Measurements from ENCODE around the gene FAM221B. TPM values are rescaled to one million over a fixed set of nuclear protein-coding genes. Genes with fewer than 3 reads are reported as not detected.

The FAM221B gene
- total RNA-seq, 4 donors from 2014 or later: not detected

DNA sequence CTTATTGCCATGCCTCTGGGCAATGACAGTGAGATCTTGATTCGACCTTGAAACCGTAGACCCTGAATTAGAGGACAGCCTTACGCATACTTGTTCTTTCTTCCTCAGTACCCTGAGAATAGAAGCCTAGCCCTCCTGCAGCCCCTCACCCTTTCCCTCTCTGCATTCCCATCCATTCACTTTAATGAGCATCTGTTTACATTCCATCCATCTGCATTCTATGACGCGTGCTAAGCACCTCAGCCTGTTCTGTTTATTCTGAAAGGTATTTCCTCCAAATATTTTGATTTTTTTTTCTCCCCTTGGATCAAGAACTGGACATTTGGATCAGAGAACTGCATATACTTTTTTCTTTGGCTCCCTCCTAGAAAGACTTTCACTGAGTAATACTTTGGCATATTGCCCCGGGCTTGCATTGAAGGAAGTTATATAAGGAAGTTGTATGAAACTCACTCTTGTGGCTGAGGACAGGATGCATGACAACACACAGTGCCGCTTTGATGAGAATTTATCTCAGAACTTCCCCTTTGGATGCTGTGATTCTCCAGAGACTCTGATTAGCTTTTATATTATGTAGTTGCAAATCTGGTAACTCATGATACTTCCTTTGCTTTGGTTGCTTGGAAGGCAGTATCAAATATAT is 16.2 kb upstream of the FAM221B start:
- intact Hi-C loops (cut with DNase I): loop anchor here (5.0 kb wide), 1 partner anchor 38 kb away; no protein-coding TSS in a partner anchor
- Histone ChIP-seq H3K4me3 (no peak overlapping the region), H3K27me3 (no peaks in the 10 kb centered on the region), H3K4me1 (peaks cover 34 to 65% (median 57%) of the 10 kb centered on the region in 4 donors), H3K36me3 (peaks cover 0 to 26% (median 21%) of the 10 kb centered on the region in 4 donors), H3K9me3 (no peaks in the 10 kb centered on the region), H3K27ac (replicated peaks in 1 of 4) (peak overlapping the region; percentile 75 to 84 (median 80))
- WGBS: 18% methylated on average over 7 of the region's 7 CpGs
- no peak for DNase-seq (ENCODE audit: extremely low spot score)
- TF ChIP-seq, protein P1, sequence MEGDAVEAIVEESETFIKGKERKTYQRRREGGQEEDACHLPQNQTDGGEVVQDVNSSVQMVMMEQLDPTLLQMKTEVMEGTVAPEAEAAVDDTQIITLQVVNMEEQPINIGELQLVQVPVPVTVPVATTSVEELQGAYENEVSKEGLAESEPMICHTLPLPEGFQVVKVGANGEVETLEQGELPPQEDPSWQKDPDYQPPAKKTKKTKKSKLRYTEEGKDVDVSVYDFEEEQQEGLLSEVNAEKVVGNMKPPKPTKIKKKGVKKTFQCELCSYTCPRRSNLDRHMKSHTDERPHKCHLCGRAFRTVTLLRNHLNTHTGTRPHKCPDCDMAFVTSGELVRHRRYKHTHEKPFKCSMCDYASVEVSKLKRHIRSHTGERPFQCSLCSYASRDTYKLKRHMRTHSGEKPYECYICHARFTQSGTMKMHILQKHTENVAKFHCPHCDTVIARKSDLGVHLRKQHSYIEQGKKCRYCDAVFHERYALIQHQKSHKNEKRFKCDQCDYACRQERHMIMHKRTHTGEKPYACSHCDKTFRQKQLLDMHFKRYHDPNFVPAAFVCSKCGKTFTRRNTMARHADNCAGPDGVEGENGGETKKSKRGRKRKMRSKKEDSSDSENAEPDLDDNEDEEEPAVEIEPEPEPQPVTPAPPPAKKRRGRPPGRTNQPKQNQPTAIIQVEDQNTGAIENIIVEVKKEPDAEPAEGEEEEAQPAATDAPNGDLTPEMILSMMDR (IDR thresholded peaks at IDR 0.05): no peak
- peak in 1 of 2 donors; percentile 24 for TF ChIP-seq POLR2AphosphoS5 (IDR thresholded peaks at IDR 0.05)

DNA sequence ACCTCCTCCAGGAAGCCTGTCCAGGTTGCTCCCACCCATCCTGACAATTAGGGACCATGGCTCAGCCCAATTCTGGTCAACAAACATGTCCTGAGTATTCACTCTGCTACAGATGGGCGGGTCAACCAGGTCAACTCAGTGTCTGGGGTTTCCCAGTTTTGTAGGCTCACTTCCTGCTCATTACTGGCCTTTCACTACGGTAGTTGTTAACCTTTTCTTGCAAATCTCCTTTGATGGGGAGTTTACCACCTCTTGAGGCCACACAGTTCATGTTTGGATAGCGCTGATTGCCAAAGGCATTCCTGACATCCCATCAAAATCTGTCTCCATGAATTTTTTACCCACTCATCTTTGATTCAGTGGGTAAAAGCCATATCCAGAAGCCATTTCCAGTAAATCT is 14.3 kb upstream of the FAM221B start:
- H3K4me1 ChIP-seq: peaks cover 27 to 54% (median 51%) of the 10 kb centered on the region in 4 donors
- intact Hi-C loops (cut with DNase I): no loop called here

DNA sequence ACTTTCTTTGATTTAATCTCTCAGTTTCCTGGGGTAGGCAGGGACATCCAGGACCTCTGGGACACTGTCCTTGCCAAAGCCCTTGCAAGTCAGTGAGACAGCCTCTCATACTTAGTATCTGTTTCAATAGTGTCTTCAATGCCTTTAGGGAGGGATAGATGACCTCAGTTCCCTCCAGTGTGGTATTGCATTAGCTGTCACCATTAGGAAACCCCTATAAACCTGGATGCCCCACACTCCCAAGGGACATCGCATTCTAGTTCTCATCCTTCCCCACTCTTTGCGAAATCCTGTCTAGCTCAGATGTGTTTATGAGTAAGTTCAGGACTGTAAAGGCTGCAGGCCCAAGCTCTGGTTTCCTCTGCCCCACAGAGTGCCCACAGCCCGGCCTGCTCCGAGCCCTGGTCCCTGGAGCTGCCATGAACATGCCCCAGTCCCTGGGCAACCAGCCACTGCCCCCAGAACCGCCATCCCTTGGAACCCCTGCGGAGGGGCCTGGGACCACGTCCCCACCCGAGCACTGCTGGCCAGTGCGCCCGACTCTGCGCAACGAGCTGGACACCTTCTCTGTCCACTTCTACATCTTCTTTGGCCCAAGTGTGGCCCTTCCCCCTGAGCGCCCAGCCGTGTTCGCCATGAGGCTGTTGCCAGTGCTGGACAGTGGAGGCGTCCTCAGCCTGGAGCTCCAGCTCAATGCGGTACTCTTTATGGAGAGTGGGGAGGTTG is 13.7 kb upstream of the FAM221B start:
- Histone ChIP-seq H3K4me1 (peaks cover 23 to 48% (median 45%) of the 10 kb centered on the region in 4 donors), H3K27me3 (no peaks in the 10 kb centered on the region), H3K36me3 (peaks cover 0 to 23% (median 16%) of the 10 kb centered on the region in 4 donors), H3K27ac (replicated peaks in 1 of 4) (no peak overlapping the region), H3K9me3 (no peaks in the 10 kb centered on the region), H3K4me3 (no peak overlapping the region)
- no peak for TF ChIP-seq EP300 (IDR thresholded peaks at IDR 0.05)
- TF ChIP-seq, protein P1 (IDR thresholded peaks at IDR 0.05): no peak
- TF ChIP-seq POLR2A (IDR thresholded peaks at IDR 0.05; ENCODE audit: low read depth): no peak
- no peak for TF ChIP-seq POLR2AphosphoS5 (IDR thresholded peaks at IDR 0.05)
- DNase-seq (ENCODE audit: extremely low spot score): no peak
- WGBS: 100% methylated on average over 3 of the region's 17 CpGs
- intact Hi-C loops (cut with DNase I): no loop called here

More for the DNA sequence above, 14.3 kb upstream of the FAM221B start:
- H3K9me3 ChIP-seq: no peaks in the 10 kb centered on the region
- no peak overlapping the region for H3K4me3 ChIP-seq
- no peak for DNase-seq (ENCODE audit: extremely low spot score)
- TF ChIP-seq EP300 (IDR thresholded peaks at IDR 0.05): no peak
- TF ChIP-seq, protein P1 (IDR thresholded peaks at IDR 0.05): no peak
- TF ChIP-seq POLR2AphosphoS5 (IDR thresholded peaks at IDR 0.05): no peak
- no peak for TF ChIP-seq POLR2A (IDR thresholded peaks at IDR 0.05; ENCODE audit: low read depth)
- H3K27ac ChIP-seq (replicated peaks in 1 of 4): peak overlapping the region in 3 of 4 donors; percentile 75 to 84 (median 82)
- no peaks in the 10 kb centered on the region for H3K27me3 ChIP-seq
- peaks cover 0 to 26% (median 20%) of the 10 kb centered on the region in 4 donors for H3K36me3 ChIP-seq
- 76% methylated on average over 3 of the region's 3 CpGs for WGBS

DNA sequence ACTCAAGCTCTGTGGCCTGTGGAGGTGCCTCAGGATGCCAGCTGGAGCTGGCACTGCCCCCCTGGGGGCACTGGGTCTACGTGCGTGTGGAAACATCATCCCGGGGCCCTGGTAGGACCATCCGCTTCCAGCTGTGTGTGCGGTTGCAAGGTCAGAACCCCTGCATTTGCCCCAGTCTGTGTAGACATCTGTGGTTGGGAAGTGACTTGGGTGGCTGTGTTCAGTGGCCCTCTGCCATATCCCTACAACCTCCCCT is 13.0 kb upstream of the FAM221B start:
- DNase-seq (ENCODE audit: extremely low spot score): no peak
- Histone ChIP-seq H3K27ac (replicated peaks in 1 of 4) (no peak overlapping the region), H3K4me1 (peaks cover 23 to 42% (median 40%) of the 10 kb centered on the region in 4 donors), H3K27me3 (no peaks in the 10 kb centered on the region), H3K4me3 (no peak overlapping the region), H3K36me3 (peaks cover 0 to 17% (median 10%) of the 10 kb centered on the region in 4 donors), H3K9me3 (no peaks in the 10 kb centered on the region)
- 57% methylated on average over 2 of the region's 5 CpGs for WGBS
- TF ChIP-seq EP300 (IDR thresholded peaks at IDR 0.05) (no peak), POLR2A (IDR thresholded peaks at IDR 0.05; ENCODE audit: low read depth) (no peak), POLR2AphosphoS5 (IDR thresholded peaks at IDR 0.05) (no peak)
- TF ChIP-seq, protein P1 (IDR thresholded peaks at IDR 0.05): no peak
- intact Hi-C loops (cut with DNase I): no loop called here
